NCI-H1417 treated with DMSO at 0.1 percent for 48 hours (cell line): Measurements from ENCODE around the gene TOMM34.

Source experiments
- DNase-seq: peaks from one replicate; lab custom pipeline; 2025; lab: John Stamatoyannopoulos, UW

The TOMM34 gene, protein sequence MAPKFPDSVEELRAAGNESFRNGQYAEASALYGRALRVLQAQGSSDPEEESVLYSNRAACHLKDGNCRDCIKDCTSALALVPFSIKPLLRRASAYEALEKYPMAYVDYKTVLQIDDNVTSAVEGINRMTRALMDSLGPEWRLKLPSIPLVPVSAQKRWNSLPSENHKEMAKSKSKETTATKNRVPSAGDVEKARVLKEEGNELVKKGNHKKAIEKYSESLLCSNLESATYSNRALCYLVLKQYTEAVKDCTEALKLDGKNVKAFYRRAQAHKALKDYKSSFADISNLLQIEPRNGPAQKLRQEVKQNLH

GRCh38 chr20:44960103-44960852, at the start of gene TOMM34:
TOMM34 (minus strand) TSS chr20:44960397; CDS start chr20:44960333, 64 bp downstream.
- DNase-seq = peak; percentile 87

DNA sequence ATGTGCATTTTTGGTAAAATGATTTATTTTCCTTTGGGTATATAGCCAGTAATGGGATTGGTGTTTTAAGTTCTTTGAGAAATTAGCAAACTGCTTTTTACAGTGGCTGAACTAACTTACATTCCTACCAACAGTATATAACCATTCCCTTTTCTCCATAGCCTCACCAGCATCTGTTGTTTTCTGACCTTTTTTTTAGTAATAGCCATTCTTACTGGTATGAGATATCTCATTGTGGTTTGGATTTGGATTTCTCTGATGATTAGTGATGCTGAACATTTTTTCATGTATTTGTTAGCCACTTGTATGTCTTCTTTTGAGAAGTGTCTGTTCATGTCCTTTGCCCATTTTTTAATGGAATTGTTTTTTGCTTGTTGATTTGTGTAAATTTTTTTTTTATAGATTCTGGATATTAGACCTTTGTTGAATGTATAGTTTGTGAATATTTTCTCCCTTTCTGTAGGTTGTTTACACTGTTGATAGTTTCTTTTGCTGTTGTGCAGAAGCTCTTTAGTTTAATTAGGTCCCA, 48.4 kb upstream of the TOMM34 start:
- no peak for DNase-seq

GRCh38 chr20:44997668-44998067, 37.5 kb upstream of the TOMM34 start:
- no peak for DNase-seq

- DNase-seq = no peak
Observed at GRCh38 chr20:44997171-44997570, 37.0 kb upstream of the TOMM34 start.

- no peak for DNase-seq
Observed at GRCh38 chr20:44993343-44993742, 33.1 kb upstream of the TOMM34 start.

DNA sequence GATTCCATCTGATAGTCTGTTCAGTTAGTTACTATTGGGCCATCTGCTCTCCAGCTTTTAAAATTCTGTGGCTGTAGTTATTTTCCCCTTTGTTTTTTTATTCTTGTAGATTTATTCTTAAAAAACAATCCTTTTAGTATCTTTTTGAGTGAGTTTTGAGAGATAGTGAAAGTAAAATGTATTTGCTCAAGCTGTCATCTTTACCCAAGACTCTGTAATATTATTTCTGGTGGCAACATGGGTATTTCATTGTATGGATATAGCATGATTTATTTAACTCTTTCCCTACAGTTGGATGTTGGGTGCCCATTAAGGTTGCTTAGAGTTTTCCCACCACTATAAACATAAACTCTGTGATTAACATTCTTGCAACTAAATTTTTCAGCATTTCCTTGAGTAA, 30.8 kb upstream of the TOMM34 start:
- no peak for DNase-seq

DNA sequence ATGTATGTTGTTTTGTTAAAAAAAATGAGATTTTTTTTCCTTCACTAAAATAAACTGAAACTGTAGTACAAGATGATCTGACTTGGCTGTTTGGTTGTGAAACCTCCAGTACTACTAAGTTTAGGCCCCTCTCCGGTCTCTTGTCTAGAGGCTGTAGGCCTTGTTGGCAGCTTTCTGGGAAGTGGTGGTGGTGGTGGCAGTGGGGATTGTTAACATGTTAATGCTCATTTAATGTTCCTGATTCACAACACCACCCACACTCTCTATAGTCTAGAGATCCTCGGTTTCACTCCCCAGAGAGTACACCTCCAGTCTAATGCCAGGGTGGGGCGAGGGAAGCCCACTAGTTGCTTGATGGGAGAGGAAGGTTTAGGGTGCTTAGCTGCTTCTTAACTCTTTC, 30.2 kb upstream of the TOMM34 start:
- DNase-seq = no peak

DNA sequence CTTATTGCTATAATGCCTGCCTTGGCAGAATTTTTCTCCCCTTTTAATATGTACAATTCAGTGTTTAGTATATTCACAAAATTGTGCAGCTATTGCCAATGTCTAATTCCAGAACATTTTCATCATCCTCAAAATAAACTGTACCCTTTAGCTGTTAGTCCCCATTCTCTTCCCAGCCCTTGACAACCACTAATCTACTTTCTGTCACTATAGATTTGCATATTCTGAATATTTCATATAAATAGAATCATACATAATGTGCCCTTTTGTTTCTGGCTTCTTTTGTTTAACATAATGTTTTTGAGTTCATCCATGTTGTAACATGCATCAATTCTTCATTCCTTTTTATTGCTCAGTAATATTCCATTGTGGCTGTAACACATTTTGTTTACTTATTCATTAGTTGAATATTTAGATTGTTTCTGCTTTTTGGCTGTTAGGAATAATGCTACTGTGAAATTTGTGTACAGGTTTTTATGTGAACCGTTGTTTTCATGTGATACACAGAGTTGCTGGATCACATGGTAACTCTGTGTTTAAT, 28.5 kb upstream of the TOMM34 start:
- DNase-seq = no peak

- no peak for DNase-seq
Observed at GRCh38 chr20:44983093-44983674, 23.0 kb upstream of the TOMM34 start.

DNA sequence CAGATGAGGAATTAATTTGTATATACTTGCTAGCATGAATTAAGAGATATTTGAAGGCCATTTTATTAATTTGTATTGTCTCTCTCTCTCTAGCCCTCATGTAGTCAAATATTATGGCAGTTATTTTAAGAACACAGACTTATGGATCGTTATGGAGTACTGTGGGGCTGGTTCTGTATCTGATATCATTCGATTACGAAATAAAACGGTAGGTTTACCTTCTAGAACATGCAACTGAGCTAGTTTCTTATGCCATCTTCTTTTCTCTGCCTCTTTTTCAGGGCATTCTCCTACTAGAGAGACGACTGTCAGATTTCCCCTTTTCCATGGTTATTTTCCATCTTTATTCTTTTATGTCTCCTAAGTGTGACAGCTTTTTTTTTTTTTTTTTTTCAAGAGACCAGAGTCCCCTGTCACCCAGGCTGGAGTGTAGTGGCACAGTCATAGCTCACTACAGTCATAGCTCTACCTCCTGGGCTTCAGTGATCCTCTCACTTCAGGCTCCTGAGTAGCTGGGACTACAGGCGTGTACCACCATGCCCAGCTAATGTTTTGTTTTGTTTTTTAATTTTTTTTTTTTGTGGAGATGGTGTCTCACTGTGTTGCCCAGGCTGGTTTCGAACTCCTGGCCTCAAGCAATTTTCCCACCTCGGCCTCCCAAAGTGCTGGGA, 21.7 kb upstream of the TOMM34 start:
- no peak for DNase-seq

DNA sequence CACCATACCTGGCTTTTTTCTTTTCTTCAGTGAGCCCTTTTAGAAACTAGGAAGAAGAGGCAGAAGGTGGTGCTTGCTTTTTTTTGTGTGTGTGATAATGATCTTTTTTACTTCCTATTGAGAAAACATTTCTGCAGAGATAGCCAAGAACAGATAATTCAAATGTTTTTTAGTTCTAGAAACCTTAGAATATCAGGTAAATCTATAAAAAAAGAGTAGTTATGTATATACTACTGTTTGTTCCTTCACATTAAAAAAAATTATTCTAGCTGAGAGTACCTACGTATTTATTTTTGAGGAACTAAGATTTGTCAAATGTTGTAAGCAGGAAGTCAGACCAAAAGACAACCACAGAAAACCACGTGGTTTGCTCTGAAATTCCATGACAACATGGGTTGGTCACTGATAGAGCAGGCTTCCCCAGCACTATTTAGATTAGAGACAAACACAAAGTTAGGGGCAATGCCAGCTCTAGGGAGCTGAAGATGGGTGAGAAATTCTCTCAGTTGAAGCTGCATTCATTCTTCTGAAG, 19.0 kb upstream of the TOMM34 start:
- no peak for DNase-seq

DNA sequence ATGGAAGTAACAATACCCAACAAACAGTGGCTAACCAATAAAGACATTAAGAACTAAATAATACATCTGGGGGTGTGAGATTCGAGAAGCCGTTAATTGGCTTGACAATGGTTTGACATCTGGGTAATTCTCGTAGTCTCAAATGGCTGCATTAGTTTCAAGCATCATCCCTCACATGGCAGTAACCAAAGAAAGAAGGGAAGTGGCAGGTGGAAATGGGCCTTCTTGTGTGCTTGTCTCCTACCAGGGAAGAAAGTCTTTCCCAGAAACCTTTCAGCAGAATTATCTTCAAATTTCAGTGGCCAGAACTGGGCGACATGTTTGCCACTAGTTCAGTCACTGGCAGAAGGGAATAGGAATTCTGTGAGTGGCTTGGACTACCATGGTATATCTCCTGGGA, 16.5 kb upstream of the TOMM34 start:
- no peak for DNase-seq

GRCh38 chr20:44973053-44973452, 12.9 kb upstream of the TOMM34 start:
- no peak for DNase-seq

- no peak for DNase-seq
Observed at GRCh38 chr20:44970243-44970757, 10.1 kb upstream of the TOMM34 start.

GRCh38 chr20:44969300-44969894, 9.2 kb upstream of the TOMM34 start:
- no peak for DNase-seq

DNA sequence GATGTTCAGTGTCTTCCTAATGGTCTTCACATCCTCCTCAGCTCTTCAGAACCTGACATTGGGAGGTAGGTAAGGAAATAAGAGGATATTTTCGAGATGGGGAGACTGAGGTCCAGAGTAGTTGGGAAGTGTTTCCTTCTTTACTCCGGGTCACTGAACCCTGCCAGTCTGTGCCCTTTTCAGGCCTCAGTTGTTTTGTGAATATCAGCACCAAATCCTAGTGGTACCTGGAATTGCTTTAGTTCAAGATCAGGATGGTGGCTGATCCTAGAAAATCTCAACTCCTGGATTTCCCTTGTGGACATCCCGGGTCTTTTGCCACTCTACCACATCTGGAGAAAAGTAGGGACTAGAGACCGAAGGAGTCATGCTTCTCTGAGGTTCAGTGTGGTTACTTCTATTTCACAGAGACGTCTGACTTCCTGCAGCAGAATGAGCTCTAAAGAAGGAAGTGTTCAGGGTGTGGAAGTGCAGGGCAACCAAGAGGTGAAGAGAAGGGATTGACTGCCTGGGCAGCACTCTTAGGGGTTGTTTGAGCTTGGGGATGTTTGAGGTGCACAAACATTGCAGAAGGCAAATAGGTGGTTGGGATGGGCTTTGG, 7.1 kb upstream of the TOMM34 start:
- no peak for DNase-seq

- DNase-seq = peak; percentile 53
Observed at GRCh38 chr20:44966030-44966961, 6.1 kb upstream of the TOMM34 start, which contains the start of gene STK4. STK4 (plus strand) TSS chr20:44966512; CDS start chr20:44966569, 57 bp downstream.

GRCh38 chr20:44965651-44966029, 5.4 kb upstream of the TOMM34 start:
- no peak for DNase-seq
